NB4 (cell line): ENCODE measurements around the gene SF3A1.

ENCODE experiments used
- DNase-seq: peaks from one replicate; pipeline ENCODE4 v3.0.0; 2010; ENCODE audit warnings: low read depth
- H3K4me3 ChIP-seq: one replicate; pipeline ENCODE4 v1.5.1; 2011; ENCODE audit warnings: mild to moderate bottlenecking, low read depth, low read length, moderate library complexity
- CTCF ChIP-seq: IDR thresholded peaks from one replicate; pipeline ENCODE4 v1.5.1; 2012; ENCODE audit warnings: low read depth, low read length
- MAX ChIP-seq: IDR thresholded peaks from 2 replicates; pipeline ENCODE4 v1.6.1; 2011; ENCODE audit warnings: low read depth, low read length
- MYC ChIP-seq: IDR thresholded peaks from 2 replicates; pipeline ENCODE4 v1.6.1; 2011; ENCODE audit warnings: low read depth, low read length
- POLR2A ChIP-seq: IDR thresholded peaks from 2 replicates; pipeline ENCODE4 v1.6.1; 2011; ENCODE audit warnings: mild to moderate bottlenecking; ENCODE audit not compliant: insufficient read length; ENCODE audit errors: extremely low read depth

SF3A1 gene

DNA sequence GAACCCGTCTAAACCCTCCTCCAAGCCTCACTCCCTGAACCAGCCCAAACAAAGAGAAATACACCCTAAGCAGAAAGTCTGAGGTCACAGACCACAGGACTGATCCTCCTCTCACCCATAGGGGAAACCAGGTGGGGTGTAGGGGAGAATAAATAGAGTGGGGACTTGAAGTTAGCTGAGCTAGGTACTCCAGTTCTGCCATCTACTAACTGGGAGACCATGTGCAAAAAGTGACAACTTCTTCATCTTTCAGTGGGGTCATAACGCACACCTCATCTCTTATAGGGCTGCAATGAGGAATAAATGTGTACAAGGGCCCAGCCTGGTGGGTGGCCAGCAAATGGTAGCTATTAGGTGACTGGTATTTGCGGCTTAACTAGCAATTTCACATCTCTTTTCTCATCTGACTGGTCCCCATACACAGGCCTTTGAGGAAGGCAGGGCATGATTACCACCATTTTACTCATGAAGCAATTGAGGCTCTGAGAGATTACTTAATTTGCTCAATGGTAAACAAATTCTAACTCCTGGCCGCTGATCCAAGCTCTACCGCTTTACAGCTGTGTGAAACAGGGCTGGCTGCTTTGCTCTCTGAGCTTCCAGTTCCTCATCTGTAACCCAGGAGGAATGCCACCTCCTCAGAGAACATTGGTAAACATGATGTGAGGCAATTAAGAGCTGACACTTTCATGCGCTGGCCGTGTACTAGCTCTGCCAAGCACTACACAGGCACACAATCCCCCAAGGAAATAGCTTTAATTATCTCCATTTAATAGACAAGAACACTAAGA, 46.5 kb downstream of the SF3A1 start:
- peak; percentile 29 for DNase-seq
- H3K4me3 ChIP-seq, result no peak overlapping the region
- no peak for TF ChIP-seq POLR2A
- TF ChIP-seq MYC, result no peak
- no peak for TF ChIP-seq MAX
- TF ChIP-seq CTCF, result no peak

GRCh38 chr22:30308518-30309230, 48.0 kb downstream of the SF3A1 start:
- no peak for TF ChIP-seq MYC
- TF ChIP-seq CTCF, result no peak
- no peak for TF ChIP-seq MAX
- H3K4me3 ChIP-seq, result no peak overlapping the region
- DNase-seq, result no peak

DNA sequence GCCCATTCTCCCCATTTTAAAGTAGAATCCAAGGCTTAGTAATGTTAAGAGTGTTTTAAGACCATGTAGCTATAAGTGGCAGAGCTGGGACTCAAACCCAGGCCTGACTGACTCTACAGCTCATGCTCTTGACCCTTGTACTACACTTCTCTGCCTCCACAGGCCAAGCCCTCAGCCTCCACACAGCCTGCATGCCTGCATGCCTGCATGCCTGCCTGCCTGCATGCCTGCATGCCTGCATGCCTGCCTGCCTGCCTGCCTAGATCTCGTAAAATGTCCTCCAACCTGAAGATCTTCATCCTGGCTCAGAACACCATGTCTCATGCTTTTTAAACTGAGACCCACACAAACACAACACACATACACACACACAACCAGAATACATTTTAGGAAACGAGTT, 48.6 kb downstream of the SF3A1 start:
- H3K4me3 ChIP-seq, result no peak overlapping the region
- TF ChIP-seq MAX (no peak), CTCF (no peak), POLR2A (no peak), MYC (no peak)
- no peak for DNase-seq

DNA sequence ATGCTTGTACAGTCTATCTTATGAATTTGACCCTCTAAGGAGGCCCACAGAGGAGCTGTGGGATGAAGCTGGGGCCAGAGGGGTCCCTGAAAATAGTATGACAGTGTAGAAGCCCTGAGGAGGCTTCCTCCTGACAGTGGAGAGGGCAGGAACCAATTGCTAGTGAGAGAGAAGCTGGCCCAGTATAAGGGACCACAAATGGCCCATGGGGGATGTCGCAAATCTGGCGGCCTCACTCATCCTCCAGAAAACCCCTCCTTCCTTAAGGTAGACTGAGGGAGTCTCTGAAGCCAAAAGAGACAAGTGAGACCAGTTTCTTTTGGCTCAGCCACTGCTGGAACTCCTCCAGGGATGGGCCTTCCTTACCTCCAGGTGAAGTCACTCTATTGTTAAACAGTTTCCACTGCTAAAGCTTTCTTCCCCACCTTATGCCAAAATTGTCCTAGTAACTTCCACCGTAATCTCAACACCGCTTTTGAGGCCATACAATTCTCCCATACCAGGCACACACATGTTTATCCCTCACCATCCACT, 49.6 kb downstream of the SF3A1 start:
- TF ChIP-seq MAX (no peak), CTCF (no peak), MYC (no peak), POLR2A (no peak)
- no peak for DNase-seq
- H3K4me3 ChIP-seq, result no peak overlapping the region

GRCh38 chr22:30306627-30307011, 50.1 kb downstream of the SF3A1 start:
- no peak for TF ChIP-seq CTCF
- TF ChIP-seq MAX, result no peak
- TF ChIP-seq MYC, result no peak
- TF ChIP-seq POLR2A, result no peak
- H3K4me3 ChIP-seq, result no peak overlapping the region
- no peak for DNase-seq
